Stimulated activated CD8-positive, alpha-beta memory T cell treated with anti-CD3 and anti-CD28 coated beads, Interleukin-2, amount 100 ng/mL, for 48 hours (primary cell): Measurements from ENCODE around the gene ASCL5.
"Not testable (repeated sequence)": the region's sequence is repeated elsewhere in the genome, so short reads cannot be mapped to it uniquely, and the experiment has no call there.

Source experiments
- DNase-seq, 2 donors: peaks; one replicate each; pipeline ENCODE4 v3.0.0-alpha.2; 2020; ENCODE audit warnings: low read depth in 2 of 2

The ASCL5 gene

GRCh38 chr1:201126832-201127754 lies at the start of gene ASCL5:
ASCL5 (minus strand) TSS chr1:201127184; CDS start chr1:201115372, 11,812 bp downstream.
- no peak for DNase-seq

- no peak for DNase-seq
These were observed 49.0 kb upstream of the ASCL5 start for GRCh38 chr1:201175820-201176500.

- no peak for DNase-seq
These were observed 46.8 kb upstream of the ASCL5 start for GRCh38 chr1:201173736-201174135.

- DNase-seq = no peak
These were observed 46.1 kb upstream of the ASCL5 start for GRCh38 chr1:201172999-201173610.

- no peak for DNase-seq
These were observed 45.3 kb upstream of the ASCL5 start for GRCh38 chr1:201172326-201172725.

- peak; percentile 41 to 59 for DNase-seq
These were observed 44.4 kb upstream of the ASCL5 start for GRCh38 chr1:201171063-201172036.

GRCh38 chr1:201170533-201171062 lies 43.6 kb upstream of the ASCL5 start:
- DNase-seq = peak; percentile 79 to 81

- DNase-seq = no peak
These were observed 43.1 kb upstream of the ASCL5 start for GRCh38 chr1:201169971-201170532.

- DNase-seq = no peak
These were observed 42.2 kb upstream of the ASCL5 start for GRCh38 chr1:201169203-201169602.

GRCh38 chr1:201167041-201167991 lies 40.3 kb upstream of the ASCL5 start:
- DNase-seq = no peak

- DNase-seq = no peak
These were observed 37.7 kb upstream of the ASCL5 start for GRCh38 chr1:201164645-201165044.

- no peak for DNase-seq
These were observed 36.7 kb upstream of the ASCL5 start for GRCh38 chr1:201163707-201164106.

GRCh38 chr1:201163036-201163435 lies 36.1 kb upstream of the ASCL5 start:
- not testable (repeated sequence) for DNase-seq

GRCh38 chr1:201157949-201158348 lies 31.0 kb upstream of the ASCL5 start:
- DNase-seq = no peak

GRCh38 chr1:201156819-201157218 lies 29.8 kb upstream of the ASCL5 start:
- DNase-seq = no peak

GRCh38 chr1:201156346-201156745 lies 29.4 kb upstream of the ASCL5 start:
- no peak for DNase-seq

GRCh38 chr1:201155354-201155753 lies 28.4 kb upstream of the ASCL5 start:
- no peak for DNase-seq

- peak; percentile 95 to 98 for DNase-seq
These were observed 27.6 kb upstream of the ASCL5 start, which contains the start of gene TMEM9 for GRCh38 chr1:201154389-201155165. TMEM9 (minus strand) TSS chr1:201154474; CDS start chr1:201153923, 551 bp downstream.
